ENCODE measurements around the gene CDH23. TPM values are rescaled to one million over a fixed set of nuclear protein-coding genes. Genes with fewer than 3 reads are reported as not detected.
"Not testable (repeated sequence)": the region's sequence is repeated elsewhere in the genome, so short reads cannot be mapped to it uniquely, and the experiment has no call there.

The CDH23 gene
- polyA plus RNA-seq, 2 donors: 1.6 to 3.2 TPM

GRCh38 chr10:71600242-71600641 is 203.5 kb downstream of the CDH23 start:
- H3K4me1 ChIP-seq (ENCODE audit: control insufficient read depth in 2 of 2, insufficient read depth in 2 of 2, low read length in 1 of 2); H3K4me3 ChIP-seq (ENCODE audit: low read depth in 1 of 2, low read length in 2 of 2); H3K9me3 ChIP-seq (ENCODE audit: control insufficient read depth in 2 of 2, insufficient read depth in 1 of 2, low read depth in 1 of 2, low read length in 1 of 2); H3K27ac ChIP-seq (ENCODE audit: low read depth in 2 of 2, low read length in 1 of 2); H3K27me3 ChIP-seq (ENCODE audit: control insufficient read depth in 1 of 2, insufficient read depth in 2 of 2, low read length in 2 of 2); H3K36me3 ChIP-seq (ENCODE audit: control insufficient read depth in 2 of 2, insufficient read depth in 2 of 2, low read length in 1 of 2): not testable (repeated sequence)
- WGBS, 2 donors: 87 to 92% methylated on average over 7 to 8 of the region's 8 CpGs

GRCh38 chr10:71600849-71601248 is 204.1 kb downstream of the CDH23 start:
- Histone ChIP-seq H3K27ac (ENCODE audit: low read depth in 2 of 2, low read length in 1 of 2) (peak overlapping the region in 1 of 2 donors; percentile 50), H3K27me3 (ENCODE audit: control insufficient read depth in 1 of 2, insufficient read depth in 2 of 2, low read length in 2 of 2) (no peaks in the 10 kb centered on the region)

GRCh38 chr10:71601273-71601672 is 204.6 kb downstream of the CDH23 start:
- Histone ChIP-seq H3K27me3 (ENCODE audit: control insufficient read depth in 1 of 2, insufficient read depth in 2 of 2, low read length in 2 of 2) (no peaks in the 10 kb centered on the region), H3K4me1 (ENCODE audit: control insufficient read depth in 2 of 2, insufficient read depth in 2 of 2, low read length in 1 of 2) (no peaks in the 10 kb centered on the region), H3K36me3 (ENCODE audit: control insufficient read depth in 2 of 2, insufficient read depth in 2 of 2, low read length in 1 of 2) (no peaks in the 10 kb centered on the region), H3K9me3 (ENCODE audit: control insufficient read depth in 2 of 2, insufficient read depth in 1 of 2, low read depth in 1 of 2, low read length in 1 of 2) (no peaks in the 10 kb centered on the region), H3K4me3 (ENCODE audit: low read depth in 1 of 2, low read length in 2 of 2) (no peak overlapping the region), H3K27ac (ENCODE audit: low read depth in 2 of 2, low read length in 1 of 2) (no peak overlapping the region)
- WGBS, 2 donors: 81 to 83% methylated on average over 5 of the region's 5 CpGs

More at GRCh38 chr10:71600849-71601248, 204.1 kb downstream of the CDH23 start:
- H3K4me3 ChIP-seq (ENCODE audit: low read depth in 1 of 2, low read length in 2 of 2): no peak overlapping the region
- H3K4me1 ChIP-seq (ENCODE audit: control insufficient read depth in 2 of 2, insufficient read depth in 2 of 2, low read length in 1 of 2): no peaks in the 10 kb centered on the region
- 26 to 59% methylated on average over 2 of the region's 2 CpGs for WGBS, 2 donors
- no peaks in the 10 kb centered on the region for H3K9me3 ChIP-seq (ENCODE audit: control insufficient read depth in 2 of 2, insufficient read depth in 1 of 2, low read depth in 1 of 2, low read length in 1 of 2)
- H3K36me3 ChIP-seq (ENCODE audit: control insufficient read depth in 2 of 2, insufficient read depth in 2 of 2, low read length in 1 of 2): no peaks in the 10 kb centered on the region

GRCh38 chr10:71603150-71603549 is 206.4 kb downstream of the CDH23 start:
- Histone ChIP-seq H3K9me3 (ENCODE audit: control insufficient read depth in 2 of 2, insufficient read depth in 1 of 2, low read depth in 1 of 2, low read length in 1 of 2) (no peaks in the 10 kb centered on the region), H3K27ac (ENCODE audit: low read depth in 2 of 2, low read length in 1 of 2) (no peak overlapping the region), H3K4me1 (ENCODE audit: control insufficient read depth in 2 of 2, insufficient read depth in 2 of 2, low read length in 1 of 2) (no peaks in the 10 kb centered on the region), H3K27me3 (ENCODE audit: control insufficient read depth in 1 of 2, insufficient read depth in 2 of 2, low read length in 2 of 2) (no peaks in the 10 kb centered on the region), H3K36me3 (ENCODE audit: control insufficient read depth in 2 of 2, insufficient read depth in 2 of 2, low read length in 1 of 2) (no peaks in the 10 kb centered on the region), H3K4me3 (ENCODE audit: low read depth in 1 of 2, low read length in 2 of 2) (no peak overlapping the region)
- 63 to 70% methylated on average over 7 of the region's 7 CpGs for WGBS, 2 donors

- 90% methylated on average over 4 of the region's 4 CpGs for WGBS, 2 donors
- H3K4me3 ChIP-seq (ENCODE audit: low read depth in 1 of 2, low read length in 2 of 2): no peak overlapping the region
- H3K27ac ChIP-seq (ENCODE audit: low read depth in 2 of 2, low read length in 1 of 2): no peak overlapping the region
These were observed 207.0 kb downstream of the CDH23 start for GRCh38 chr10:71603754-71604153.

GRCh38 chr10:71604324-71605018 is 207.8 kb downstream of the CDH23 start:
- no peak overlapping the region for H3K4me3 ChIP-seq (ENCODE audit: low read depth in 1 of 2, low read length in 2 of 2)
- 75 to 82% methylated on average over 8 of the region's 8 CpGs for WGBS, 2 donors
- no peaks in the 10 kb centered on the region for H3K27me3 ChIP-seq (ENCODE audit: control insufficient read depth in 1 of 2, insufficient read depth in 2 of 2, low read length in 2 of 2)
- no peaks in the 10 kb centered on the region for H3K9me3 ChIP-seq (ENCODE audit: control insufficient read depth in 2 of 2, insufficient read depth in 1 of 2, low read depth in 1 of 2, low read length in 1 of 2)
- no peaks in the 10 kb centered on the region for H3K36me3 ChIP-seq (ENCODE audit: control insufficient read depth in 2 of 2, insufficient read depth in 2 of 2, low read length in 1 of 2)
- no peak overlapping the region for H3K27ac ChIP-seq (ENCODE audit: low read depth in 2 of 2, low read length in 1 of 2)
- H3K4me1 ChIP-seq (ENCODE audit: control insufficient read depth in 2 of 2, insufficient read depth in 2 of 2, low read length in 1 of 2): no peaks in the 10 kb centered on the region

More at GRCh38 chr10:71603754-71604153, 207.0 kb downstream of the CDH23 start:
- no peaks in the 10 kb centered on the region for H3K4me1 ChIP-seq (ENCODE audit: control insufficient read depth in 2 of 2, insufficient read depth in 2 of 2, low read length in 1 of 2)
- H3K27me3 ChIP-seq (ENCODE audit: control insufficient read depth in 1 of 2, insufficient read depth in 2 of 2, low read length in 2 of 2): no peaks in the 10 kb centered on the region
- no peaks in the 10 kb centered on the region for H3K9me3 ChIP-seq (ENCODE audit: control insufficient read depth in 2 of 2, insufficient read depth in 1 of 2, low read depth in 1 of 2, low read length in 1 of 2)
- no peaks in the 10 kb centered on the region for H3K36me3 ChIP-seq (ENCODE audit: control insufficient read depth in 2 of 2, insufficient read depth in 2 of 2, low read length in 1 of 2)

GRCh38 chr10:71605263-71605962 is 208.7 kb downstream of the CDH23 start:
- no peaks in the 10 kb centered on the region for H3K4me1 ChIP-seq (ENCODE audit: control insufficient read depth in 2 of 2, insufficient read depth in 2 of 2, low read length in 1 of 2)
- H3K27ac ChIP-seq (ENCODE audit: low read depth in 2 of 2, low read length in 1 of 2): no peak overlapping the region
- no peaks in the 10 kb centered on the region for H3K9me3 ChIP-seq (ENCODE audit: control insufficient read depth in 2 of 2, insufficient read depth in 1 of 2, low read depth in 1 of 2, low read length in 1 of 2)
- H3K36me3 ChIP-seq (ENCODE audit: control insufficient read depth in 2 of 2, insufficient read depth in 2 of 2, low read length in 1 of 2): no peaks in the 10 kb centered on the region
- WGBS, 2 donors: 77 to 81% methylated on average over 2 of the region's 2 CpGs
- no peaks in the 10 kb centered on the region for H3K27me3 ChIP-seq (ENCODE audit: control insufficient read depth in 1 of 2, insufficient read depth in 2 of 2, low read length in 2 of 2)
- no peak overlapping the region for H3K4me3 ChIP-seq (ENCODE audit: low read depth in 1 of 2, low read length in 2 of 2)

GRCh38 chr10:71606257-71607081 is 209.7 kb downstream of the CDH23 start:
- no peaks in the 10 kb centered on the region for H3K4me1 ChIP-seq (ENCODE audit: control insufficient read depth in 2 of 2, insufficient read depth in 2 of 2, low read length in 1 of 2)
- H3K9me3 ChIP-seq (ENCODE audit: control insufficient read depth in 2 of 2, insufficient read depth in 1 of 2, low read depth in 1 of 2, low read length in 1 of 2): no peaks in the 10 kb centered on the region
- WGBS, 2 donors: 81 to 89% methylated on average over 9 of the region's 9 CpGs
- no peak overlapping the region for H3K27ac ChIP-seq (ENCODE audit: low read depth in 2 of 2, low read length in 1 of 2)
- no peaks in the 10 kb centered on the region for H3K36me3 ChIP-seq (ENCODE audit: control insufficient read depth in 2 of 2, insufficient read depth in 2 of 2, low read length in 1 of 2)
- no peak overlapping the region for H3K4me3 ChIP-seq (ENCODE audit: low read depth in 1 of 2, low read length in 2 of 2)
- no peaks in the 10 kb centered on the region for H3K27me3 ChIP-seq (ENCODE audit: control insufficient read depth in 1 of 2, insufficient read depth in 2 of 2, low read length in 2 of 2)

- Histone ChIP-seq H3K36me3 (ENCODE audit: control insufficient read depth in 2 of 2, insufficient read depth in 2 of 2, low read length in 1 of 2) (no peaks in the 10 kb centered on the region), H3K9me3 (ENCODE audit: control insufficient read depth in 2 of 2, insufficient read depth in 1 of 2, low read depth in 1 of 2, low read length in 1 of 2) (no peaks in the 10 kb centered on the region), H3K27ac (ENCODE audit: low read depth in 2 of 2, low read length in 1 of 2) (no peak overlapping the region), H3K4me3 (ENCODE audit: low read depth in 1 of 2, low read length in 2 of 2) (no peak overlapping the region), H3K4me1 (ENCODE audit: control insufficient read depth in 2 of 2, insufficient read depth in 2 of 2, low read length in 1 of 2) (no peaks in the 10 kb centered on the region), H3K27me3 (ENCODE audit: control insufficient read depth in 1 of 2, insufficient read depth in 2 of 2, low read length in 2 of 2) (no peaks in the 10 kb centered on the region)
- 74 to 92% methylated on average over 5 of the region's 5 CpGs for WGBS, 2 donors
These were observed 210.3 kb downstream of the CDH23 start for GRCh38 chr10:71607082-71607443.

Data from esophagus (tissue), 2 donors.